Right renal pelvis (tissue), 4 donors: ENCODE data around the gene MACROD2. TPM values are rescaled to one million over a fixed set of nuclear protein-coding genes. Genes with fewer than 3 reads are reported as not detected.

ENCODE experiments used
- DNase-seq, 4 donors: peaks; one replicate each; pipeline ENCODE4 v3.0.0-alpha.2; 2013; ENCODE audit warnings: low read depth in 4 of 4, low spot score in 3 of 4, missing footprints in 1 of 4
- polyA plus RNA-seq, 4 donors: library from polyadenylated mRNA; unstranded; fragments of 120-200 nt; gene quantifications; one replicate each; pipeline ENCODE4 v1.2.1, GENCODE V29; 2013; ENCODE audit not compliant: insufficient read length in 4 of 4

Gene MACROD2
- polyA plus RNA-seq, 4 donors: 12.4 to 14.4 (median 13.6) TPM

- DNase-seq: no peak
Measured at GRCh38 chr20:15047601-15048000, 1052.3 kb downstream of the MACROD2 start.

GRCh38 chr20:15056246-15056645 lies 1060.9 kb downstream of the MACROD2 start:
- no peak for DNase-seq

GRCh38 chr20:15058841-15059240 lies 1063.5 kb downstream of the MACROD2 start:
- DNase-seq: no peak

GRCh38 chr20:15059438-15059837 lies 1064.1 kb downstream of the MACROD2 start:
- DNase-seq: no peak

- no peak for DNase-seq
Measured at GRCh38 chr20:15060265-15061060, 1065.1 kb downstream of the MACROD2 start.

GRCh38 chr20:15061061-15061430 lies 1065.7 kb downstream of the MACROD2 start:
- no peak for DNase-seq

- DNase-seq: peak in 1 of 4 donors; percentile 59
Measured at GRCh38 chr20:15061955-15062354, 1066.6 kb downstream of the MACROD2 start.

- no peak for DNase-seq
Measured at GRCh38 chr20:15063081-15063480, 1067.8 kb downstream of the MACROD2 start.

- no peak for DNase-seq
Measured at GRCh38 chr20:15064741-15065140, 1069.4 kb downstream of the MACROD2 start.

GRCh38 chr20:15065794-15066193 lies 1070.5 kb downstream of the MACROD2 start:
- no peak for DNase-seq

GRCh38 chr20:15068486-15068885 lies 1073.2 kb downstream of the MACROD2 start:
- no peak for DNase-seq

- DNase-seq: no peak
Measured at GRCh38 chr20:15069355-15069754, 1074.0 kb downstream of the MACROD2 start.

GRCh38 chr20:15071085-15071808 lies 1075.9 kb downstream of the MACROD2 start:
- DNase-seq: no peak

GRCh38 chr20:15072316-15072715 lies 1077.0 kb downstream of the MACROD2 start:
- no peak for DNase-seq

GRCh38 chr20:15075586-15075985 lies 1080.3 kb downstream of the MACROD2 start:
- DNase-seq: no peak

- no peak for DNase-seq
Measured at GRCh38 chr20:15076785-15077184, 1081.5 kb downstream of the MACROD2 start.

GRCh38 chr20:15077733-15078250 lies 1082.5 kb downstream of the MACROD2 start:
- no peak for DNase-seq

GRCh38 chr20:15079594-15080340 lies 1084.5 kb downstream of the MACROD2 start:
- no peak for DNase-seq

- DNase-seq: no peak
Measured at GRCh38 chr20:15081261-15081660, 1085.9 kb downstream of the MACROD2 start.

- DNase-seq: no peak
Measured at GRCh38 chr20:15091421-15092037, 1096.2 kb downstream of the MACROD2 start.

- DNase-seq: no peak
Measured at GRCh38 chr20:15098351-15098750, 1103.0 kb downstream of the MACROD2 start.
